ENCODE results near the gene ZBTB16. TPM values are rescaled to one million over a fixed set of nuclear protein-coding genes. Genes with fewer than 3 reads are reported as not detected.

The ZBTB16 gene
- total RNA-seq, 1 donor from 2014 or later = 17.7 TPM

GRCh38 chr11:114116800-114117199, 57.3 kb downstream of the ZBTB16 start:
- Histone ChIP-seq H4K20me1 (ENCODE audit: low read depth) (peaks cover 15% of the 10 kb centered on the region), H3F3A (ENCODE audit: low read depth) (peaks cover 7% of the 10 kb centered on the region), H3K4me3 (no peak overlapping the region), H3K27me3 (no peaks in the 10 kb centered on the region), H3K9ac (no peak overlapping the region), H3K4me1 (peaks cover 29% of the 10 kb centered on the region), H2AFZ (replicated peaks) (no peak overlapping the region), H3K27ac (no peak overlapping the region), H3K4me2 (no peak overlapping the region), H3K79me2 (ENCODE audit: low read depth) (peaks cover 16% of the 10 kb centered on the region), H3K9me3 (ENCODE audit: low read depth) (no peaks in the 10 kb centered on the region), H3K36me3 (no peaks in the 10 kb centered on the region)
- peaks cover 33% of the 10 kb centered on the region for H3K36me3 Mint-ChIP-seq
- TF ChIP-seq EZH2phosphoT487 (IDR thresholded peaks at IDR 0.05) (no peak), CTCF (IDR thresholded peaks at IDR 0.05) (no peak), EZH2 (IDR thresholded peaks at IDR 0.05) (no peak)
- peaks cover 2% of the 10 kb centered on the region for H3K27me3 Mint-ChIP-seq (ENCODE audit: insufficient read depth, low read depth)
- peaks cover 4% of the 10 kb centered on the region for H3K9me3 Mint-ChIP-seq
- peaks cover 54% of the 10 kb centered on the region for H3K4me1 Mint-ChIP-seq
- H3K27ac Mint-ChIP-seq = no peak overlapping the region
- no peak for DNase-seq (ENCODE audit: low spot score)
- no peak overlapping the region for H3K4me3 Mint-ChIP-seq

GRCh38 chr11:114120606-114121005, 61.1 kb downstream of the ZBTB16 start:
- Histone ChIP-seq H3K4me3 (no peak overlapping the region), H3K79me2 (ENCODE audit: low read depth) (peaks cover 11% of the 10 kb centered on the region), H2AFZ (replicated peaks) (no peak overlapping the region), H3K4me2 (no peak overlapping the region), H3K27me3 (no peaks in the 10 kb centered on the region), H3K9me3 (ENCODE audit: low read depth) (no peaks in the 10 kb centered on the region), H4K20me1 (ENCODE audit: low read depth) (peaks cover 13% of the 10 kb centered on the region), H3K36me3 (no peaks in the 10 kb centered on the region), H3K4me1 (peaks cover 24% of the 10 kb centered on the region), H3K9ac (no peak overlapping the region), H3F3A (ENCODE audit: low read depth) (no peaks in the 10 kb centered on the region), H3K27ac (no peak overlapping the region)
- no peak for DNase-seq (ENCODE audit: low spot score)
- peaks cover 6% of the 10 kb centered on the region for H3K27me3 Mint-ChIP-seq (ENCODE audit: insufficient read depth, low read depth)
- H3K4me3 Mint-ChIP-seq = no peak overlapping the region
- TF ChIP-seq EZH2phosphoT487 (IDR thresholded peaks at IDR 0.05) (no peak), EZH2 (IDR thresholded peaks at IDR 0.05) (no peak), CTCF (IDR thresholded peaks at IDR 0.05) (no peak)
- H3K9me3 Mint-ChIP-seq = peaks cover 4% of the 10 kb centered on the region
- peaks cover 43% of the 10 kb centered on the region for H3K36me3 Mint-ChIP-seq
- H3K27ac Mint-ChIP-seq = no peak overlapping the region
- peaks cover 50% of the 10 kb centered on the region for H3K4me1 Mint-ChIP-seq

- Histone ChIP-seq H3K4me1 (peaks cover 18% of the 10 kb centered on the region), H3K79me2 (ENCODE audit: low read depth) (peaks cover 11% of the 10 kb centered on the region), H3K4me3 (no peak overlapping the region), H3K4me2 (no peak overlapping the region), H3K27me3 (no peaks in the 10 kb centered on the region), H3K36me3 (no peaks in the 10 kb centered on the region), H3K9me3 (ENCODE audit: low read depth) (no peaks in the 10 kb centered on the region), H4K20me1 (ENCODE audit: low read depth) (peaks cover 8% of the 10 kb centered on the region), H3F3A (ENCODE audit: low read depth) (no peaks in the 10 kb centered on the region), H3K9ac (no peak overlapping the region), H3K27ac (no peak overlapping the region), H2AFZ (replicated peaks) (no peak overlapping the region)
- Mint-ChIP-seq H3K27me3 (ENCODE audit: insufficient read depth, low read depth) (peaks cover 6% of the 10 kb centered on the region), H3K4me3 (no peak overlapping the region), H3K27ac (no peak overlapping the region), H3K36me3 (peaks cover 45% of the 10 kb centered on the region), H3K9me3 (peaks cover 4% of the 10 kb centered on the region), H3K4me1 (peaks cover 46% of the 10 kb centered on the region)
- DNase-seq (ENCODE audit: low spot score) = no peak
- TF ChIP-seq CTCF (IDR thresholded peaks at IDR 0.05) = no peak
- TF ChIP-seq EZH2phosphoT487 (IDR thresholded peaks at IDR 0.05) = no peak
- no peak for TF ChIP-seq EZH2 (IDR thresholded peaks at IDR 0.05)
These were observed 61.6 kb downstream of the ZBTB16 start for GRCh38 chr11:114121138-114121537.

All from neural progenitor cell (in vitro differentiated cells).